MM.1S (cell line): Measurements from ENCODE around the gene TNFRSF1A.

ENCODE experiments used
- CTCF ChIP-seq: fragments of 300-600 bp; sonication (generic); IDR thresholded peaks from 2 replicates; pipeline ENCODE4 v1.5.1; 2016; ENCODE audit warnings: antibody characterized with exemption, low read length, mixed read lengths
- EZH2 ChIP-seq: fragments of 300-600 bp; sonication (generic); optimal IDR thresholded peaks from 2 replicates; pipeline ENCODE3; 2017; ENCODE audit warnings: low read depth, mild to moderate bottlenecking, antibody characterized with exemption, low read length, mixed read lengths

- TF ChIP-seq CTCF (no peak), EZH2 (no peak)
These were observed 24.0 kb downstream of the TNFRSF1A start for GRCh38 chr12:6317693-6318439.
